Right renal cortex interstitium (tissue), 3 donors: ENCODE measurements around the gene TEFM. TPM values are rescaled to one million over a fixed set of nuclear protein-coding genes. Genes with fewer than 3 reads are reported as not detected.

Experiments used
- polyA plus RNA-seq, 3 donors: library from polyadenylated mRNA; unstranded; fragments of 120-200 nt; gene quantifications; one replicate each; pipeline ENCODE4 v1.2.1, GENCODE V29; 2013; ENCODE audit not compliant: insufficient read length in 3 of 3

The TEFM gene
- polyA plus RNA-seq, 3 donors: 19.7 to 27.8 (median 25.7) TPM

Other genes starting within 250 kb of the TEFM start
- gene CRLF3, start 81.5 kb downstream of the TEFM start, polyA plus RNA-seq: 10 to 100 TPM; 14.3 to 16.0 (median 14.7) TPM
- 1 to 10 TPM; 5.9 to 6.5 (median 6.5) TPM for gene ATAD5, start 74.3 kb downstream of the TEFM start, polyA plus RNA-seq
- gene ADAP2, start 15.7 kb upstream of the TEFM start, polyA plus RNA-seq: 1 to 10 TPM; 2.3 to 2.8 (median 2.4) TPM
- 10 to 100 TPM; 17.9 to 19.9 (median 19.7) TPM for gene RNF135, start 64.8 kb upstream of the TEFM start, polyA plus RNA-seq
- gene NF1, start 188.7 kb upstream of the TEFM start, polyA plus RNA-seq: 10 to 100 TPM; 36.7 to 42.9 (median 39.2) TPM